HEK293 (cell line): ENCODE data around the gene HIBCH.

ENCODE experiments used
- ATF2 ChIP-seq: fragments of 450-650 bp; formaldehyde crosslinking; IDR thresholded peaks from 2 replicates; pipeline ENCODE4 v1.5.1; 2016; ENCODE audit warnings: missing biosample characterization, missing genetic modification characterization, low read depth
- CTCF ChIP-seq: fragments of 450-650 bp; formaldehyde crosslinking; IDR thresholded peaks from 2 replicates; pipeline ENCODE4 v1.5.1; 2016; ENCODE audit warnings: missing biosample characterization, missing genetic modification characterization
- KLF1 ChIP-seq: fragments of 450-650 bp; formaldehyde crosslinking; IDR thresholded peaks from 2 replicates; pipeline ENCODE4 v1.5.1; 2016; ENCODE audit warnings: missing biosample characterization, missing genetic modification characterization
- YY1 ChIP-seq: fragments of 450-650 bp; formaldehyde crosslinking; IDR thresholded peaks from 2 replicates; pipeline ENCODE4 v1.5.1; 2018; ENCODE audit warnings: missing biosample characterization, missing genetic modification characterization
- YY2 ChIP-seq: fragments of 450-650 bp; formaldehyde crosslinking; IDR thresholded peaks from 2 replicates; pipeline ENCODE4 v1.5.1; 2016; ENCODE audit warnings: missing biosample characterization, missing genetic modification characterization
- ZBTB1 ChIP-seq: fragments of 450-650 bp; formaldehyde crosslinking; IDR thresholded peaks from 2 replicates; pipeline ENCODE4 v1.5.1; 2016; ENCODE audit warnings: missing biosample characterization, missing genetic modification characterization
- ZBTB11 ChIP-seq: fragments of 450-650 bp; formaldehyde crosslinking; conservative IDR thresholded peaks from 2 replicates; pipeline ENCODE4 v1.5.1; 2016; ENCODE audit warnings: low read depth, missing biosample characterization, missing genetic modification characterization
- ZBTB8A ChIP-seq: fragments of 450-650 bp; formaldehyde crosslinking; IDR thresholded peaks from 2 replicates; pipeline ENCODE4 v1.5.1; 2016; ENCODE audit warnings: missing biosample characterization, missing genetic modification characterization
- ZNF140 ChIP-seq: fragments of 450-650 bp; formaldehyde crosslinking; IDR thresholded peaks from 2 replicates; pipeline ENCODE4 v1.5.1; 2016; ENCODE audit warnings: missing biosample characterization, missing genetic modification characterization
- ZNF184 ChIP-seq: fragments of 450-650 bp; IDR thresholded peaks from 2 replicates; pipeline ENCODE4 v1.5.1; 2018; ENCODE audit warnings: missing biosample characterization, mild to moderate bottlenecking, missing genetic modification characterization
- ZNF274 ChIP-seq, 2 experiments: fragments of 200-500 bp in 1 of 2; fragments of 450-650 bp in 1 of 2; sonication (Bioruptor generic) in 1 of 2; formaldehyde crosslinking in 1 of 2; IDR thresholded peaks; 2 replicates each; pipeline versions ENCODE4 v1.5.1 to v1.6.1; 2014 to 2016; ENCODE audit warnings: borderline replicate concordance in 1 of 2, inconsistent platforms in 1 of 2, low read length in 1 of 2, missing biosample characterization in 1 of 2, missing genetic modification characterization in 1 of 2
- ZNF335 ChIP-seq: fragments of 450-650 bp; formaldehyde crosslinking; conservative IDR thresholded peaks from 2 replicates; pipeline ENCODE4 v1.5.1; 2016; ENCODE audit warnings: missing biosample characterization, missing genetic modification characterization
- ZNF560 ChIP-seq: fragments of 450-650 bp; formaldehyde crosslinking; IDR thresholded peaks from 2 replicates; pipeline ENCODE4 v1.5.1; 2017; ENCODE audit warnings: missing biosample characterization, missing genetic modification characterization, borderline replicate concordance

- TF ChIP-seq ZNF274 (IDR thresholded peaks at IDR 0.05; ENCODE audit: low read length) (no peak), ZNF274 (tag by site-specific recombination; IDR thresholded peaks at IDR 0.05; ENCODE audit: borderline replicate concordance) (no peak), YY1 (tag by site-specific recombination) (no peak), YY2 (tag by site-specific recombination) (no peak), ZNF140 (tag by site-specific recombination) (no peak), KLF1 (no peak), ATF2 (tag by site-specific recombination) (no peak), CTCF (tag by site-specific recombination) (no peak), ZBTB11 (tag by site-specific recombination) (no peak), ZNF560 (tag by site-specific recombination) (no peak), ZNF335 (tag by site-specific recombination) (no peak), ZBTB8A (tag by site-specific recombination) (no peak), ZBTB1 (tag by site-specific recombination) (no peak), ZNF184 (tag by site-specific recombination) (no peak)
Observed at GRCh38 chr2:190352668-190353536, 33.3 kb upstream of the HIBCH start.
